LNCAP (cell line): ENCODE measurements around the gene TNRC6C.

Source experiments
- CTCF ChIP-seq: fragments of 450-650 bp; IDR thresholded peaks from 2 replicates; pipeline ENCODE4 v1.5.1; 2017; ENCODE audit warnings: mild to moderate bottlenecking

Gene TNRC6C

GRCh38 chr17:78014646-78015045, 56.1 kb downstream of the TNRC6C start:
- no peak for TF ChIP-seq CTCF

- no peak for TF ChIP-seq CTCF
Observed at GRCh38 chr17:78016852-78017251, 58.3 kb downstream of the TNRC6C start.

GRCh38 chr17:78019367-78019975, 61.0 kb downstream of the TNRC6C start:
- peak; percentile 68 for TF ChIP-seq CTCF

GRCh38 chr17:78019976-78020716, 61.6 kb downstream of the TNRC6C start:
- no peak for TF ChIP-seq CTCF

GRCh38 chr17:78020717-78021108, 62.2 kb downstream of the TNRC6C start:
- no peak for TF ChIP-seq CTCF

- TF ChIP-seq CTCF: no peak
Observed at GRCh38 chr17:78022425-78022824, 63.9 kb downstream of the TNRC6C start.

- TF ChIP-seq CTCF: no peak
Observed at GRCh38 chr17:78023042-78023441, 64.5 kb downstream of the TNRC6C start.
